K562 (cell line): ENCODE data around the gene IRS1. TPM values are rescaled to one million over a fixed set of nuclear protein-coding genes. Genes with fewer than 3 reads are reported as not detected.

Experiments used
- ATAC-seq: fragments of 200-7000 bp; cut with Tn5 transposase; 3 replicates; pipeline ENCODE4 v1.9.1; 2020; ENCODE audit warnings: moderate library complexity
- BruUV-seq: library from RNA; stranded (reverse); fragments of 400-500 nt; replicated peaks from 2 replicates; lab custom pipeline; 2021; lab: Mats Ljungman, UMichigan
- CTCF ChIA-PET: fragments of 300-600 bp; formaldehyde crosslinking; extraction: SDS; loops from one replicate; lab custom pipeline; 2021; ENCODE audit warnings: low intra/inter-chr PET ratio; lab: Yijun Ruan, JAX
- POLR2A ChIA-PET: fragments of 300-600, 350-650 bp; sonication (Branson Sonifier 250); formaldehyde crosslinking; extraction: SDS; loops from one replicate; lab custom pipeline; 2021; ENCODE audit warnings: antibody characterized with exemption, inconsistent platforms; lab: Yijun Ruan, JAX
- DNase-seq, 4 experiments: peaks; one replicate each; pipeline versions ENCODE4 v3.0.0 to v3.0.0-alpha.2; 2011 to 2018; ENCODE audit warnings: low spot score in 3 of 4, mixed read lengths in 3 of 4; ENCODE audit errors: extremely low read depth in 1 of 4
- FAIRE-seq: peaks from 2 replicates; lab custom pipeline; 2011; peaks lifted over from hg19 to GRCh38; lab: Jason Lieb, UNC
- H2AFZ ChIP-seq: 2 replicates; pipeline ENCODE4 v1.6.0; 2011; ENCODE audit warnings: low read depth, low read length, control low read depth, inconsistent platforms
- H3K27ac ChIP-seq: fragments of 200-600 bp; 3 replicates; pipeline ENCODE4 v1.8.0; 2011; ENCODE audit warnings: low read depth, mild to moderate bottlenecking, control low read depth, inconsistent platforms, low read length, moderate library complexity, mixed read lengths; ENCODE audit errors: extremely low read depth
- H3K27me3 ChIP-seq, 2 experiments: fragments of 300-600 bp in 1 of 2; 2 replicates in 1 of 2; 3 replicates in 1 of 2; pipeline versions ENCODE4 v1.6.0 to v1.8.0; 2011; ENCODE audit warnings: inconsistent platforms in 2 of 2, low read length in 2 of 2, mild to moderate bottlenecking in 1 of 2, mixed read lengths in 1 of 2, moderate library complexity in 1 of 2; ENCODE audit not compliant: control insufficient read depth in 2 of 2, insufficient read depth in 2 of 2
- H3K36me3 ChIP-seq: fragments of 300-600 bp; 3 replicates; pipeline ENCODE4 v1.8.0; 2011; ENCODE audit warnings: mild to moderate bottlenecking, low read length, inconsistent platforms; ENCODE audit not compliant: control insufficient read depth, insufficient read depth
- H3K4me1 ChIP-seq, 2 experiments: fragments of 200-600 bp in 1 of 2; replicated peaks in 1 of 2; 2 replicates in 1 of 2; 3 replicates in 1 of 2; pipeline versions ENCODE4 v1.5.1 to v1.8.0; 2011; ENCODE audit warnings: inconsistent platforms in 2 of 2, low read length in 2 of 2, mild to moderate bottlenecking in 1 of 2, mixed read lengths in 1 of 2, moderate library complexity in 1 of 2; ENCODE audit not compliant: control insufficient read depth in 2 of 2, insufficient read depth in 2 of 2
- H3K4me2 ChIP-seq: 2 replicates; pipeline ENCODE4 v1.6.1; 2011; ENCODE audit warnings: low read length, control low read depth, inconsistent platforms, mixed read lengths; ENCODE audit not compliant: insufficient read depth
- H3K4me3 ChIP-seq: fragments of 200-600 bp; sonication (generic), shearing (Covaris generic); 2 replicates; pipeline ENCODE4 v1.5.1; 2016; ENCODE audit warnings: control low read depth, inconsistent platforms
- H3K79me2 ChIP-seq: fragments of 200-600 bp; 3 replicates; pipeline ENCODE4 v1.8.0; 2011; ENCODE audit warnings: low read length, inconsistent platforms; ENCODE audit not compliant: control insufficient read depth, insufficient read depth
- H3K9ac ChIP-seq, 2 experiments: 2 replicates each; pipeline versions ENCODE4 v1.6.0 to v1.6.1; 2011; ENCODE audit warnings: low read depth in 2 of 2, low read length in 2 of 2, control low read depth in 1 of 2, inconsistent platforms in 1 of 2, mild to moderate bottlenecking in 1 of 2, mixed read lengths in 1 of 2; ENCODE audit not compliant: insufficient read depth in 1 of 2
- H3K9me1 ChIP-seq: one replicate; pipeline ENCODE4 v1.6.0; 2011; ENCODE audit warnings: inconsistent platforms, mild to moderate bottlenecking, low read length, moderate library complexity; ENCODE audit not compliant: control insufficient read depth, insufficient read depth
- H3K9me3 ChIP-seq: replicated peaks from 2 replicates; pipeline ENCODE4 v1.5.1; 2011; ENCODE audit warnings: low read depth, low read length, inconsistent platforms; ENCODE audit not compliant: control insufficient read depth, insufficient read depth
- H4K20me1 ChIP-seq: replicated peaks from 2 replicates; pipeline ENCODE4 v1.6.1; 2011; ENCODE audit warnings: low read length, inconsistent platforms, mixed read lengths; ENCODE audit not compliant: control insufficient read depth, insufficient read depth
- E2F8 ChIP-seq: fragments of 450-650 bp; IDR thresholded peaks from 2 replicates; pipeline ENCODE4 v1.7.1; 2018; ENCODE audit warnings: mild to moderate bottlenecking, low read depth; ENCODE audit not compliant: partially characterized antibody
- GABPA ChIP-seq: fragments of 200-800 bp; sonication (Bioruptor generic); conservative IDR thresholded peaks from 2 replicates; pipeline ENCODE4 v1.6.1; 2016; ENCODE audit warnings: low read depth, missing genetic modification characterization, missing compliant biosample characterization
- TBL1XR1 ChIP-seq, 2 experiments: IDR thresholded peaks; 2 replicates each; pipeline ENCODE4 v1.6.1; 2012; ENCODE audit warnings: improper control_type of control experiment in 2 of 2, low read length in 2 of 2, mild to moderate bottlenecking in 1 of 2
- ZNF280B ChIP-seq: fragments of 250-450 bp; sonication (Bioruptor Pico); IDR thresholded peaks from 2 replicates; pipeline ENCODE4 v1.5.1; 2021; ENCODE audit warnings: mild to moderate bottlenecking
- WGBS: fragments of 100-300 bp; shearing (Covaris generic); methylation state at CpG from one replicate; pipeline ENCODE4 v1.1.6; 2016; ENCODE audit warnings: low coverage, mixed read lengths; ENCODE audit not compliant: insufficient coverage; ENCODE audit errors: missing lambda C conversion rate; 5-methylcytosine and 5-hydroxymethylcytosine counted together
- in situ Hi-C: fragments of 300-500 bp; cut with MboI; formaldehyde crosslinking; loops from 4 replicates; pipeline ENCODE4 v1.15.0; 2018; ENCODE audit warnings: inconsistent platforms, mixed read lengths
- intact Hi-C: fragments of 100-400 bp; cut with micrococcal nuclease; formaldehyde crosslinking; loops from 2 replicates; pipeline ENCODE4 v1.14.2; 2022
- polyA plus RNA-seq, 8 experiments: library from polyadenylated mRNA; depleted of rRNA in 4 of 8; stranded (reverse) in 5 of 8; unstranded in 3 of 8; fragments of >200 nt; fragmentation: Nextera tagmentation in 2 of 8; fragmentation: Illumina TruSeq in 1 of 8; extraction: Ambion mirVana in 2 of 8; extraction: Trizol in 1 of 8; gene quantifications; 2 replicates each; pipeline versions ENCODE4 v1.2.1 to v1.2.3, GENCODE V29; 2011 to 2014; ENCODE audit warnings: inconsistent platforms in 1 of 8, missing spikeins in 1 of 8
- total RNA-seq, 7 experiments: library from RNA; depleted of rRNA in 6 of 7; stranded (reverse); fragments of >200 nt in 6 of 7; fragmentation: Illumina TruSeq in 2 of 7; extraction: Trizol in 2 of 7; gene quantifications; 2 replicates each; pipeline versions ENCODE4 v1.2.1 to v1.2.3, GENCODE V29; 2011 to 2021; ENCODE audit warnings: low replicate concordance in 1 of 7

IRS1 gene
- total and polyA plus RNA-seq, 9 of the 15 experiments (the other 6 are each of a cell fraction or from before 2014, with no cell fraction given), result under 0.01 to 0.31 (median 0.08) TPM; not detected in 1

- TF ChIP-seq E2F8 (no peak), ZNF280B (CRISPR knock-in tag) (no peak)
- TF ChIP-seq, all 486 proteins: peak for 0
These were observed 11.6 kb downstream of the IRS1 start (continued) for GRCh38 chr2:226788064-226788463.

- no TSS peak for BruUV-seq
- no peak overlapping the region for H3K4me2 ChIP-seq
- H3K27me3 ChIP-seq, result no peaks in the 10 kb centered on the region
- ATAC-seq, result no peak
- H2AFZ ChIP-seq, result no peak overlapping the region
- TF ChIP-seq GABPA (tag) (no peak), TBL1XR1 (IDR thresholded peaks at IDR 0.05; ENCODE audit: low read length in 2 of 2) (no peak)
- TF ChIP-seq, all 486 proteins: peak for 0
- Histone ChIP-seq H3K79me2 (no peaks in the 10 kb centered on the region), H3K9me1 (no peaks in the 10 kb centered on the region), H3K9me3 (no peaks in the 10 kb centered on the region), H3K36me3 (no peaks in the 10 kb centered on the region), H3K27ac (no peak overlapping the region), H3K9ac (no peak overlapping the region), H3K4me1 (no peaks in the 10 kb centered on the region), H3K4me3 (no peak overlapping the region), H4K20me1 (no peaks in the 10 kb centered on the region)
- no peak for FAIRE-seq
- no peak for DNase-seq
- intact Hi-C loops, result no loop called here
- in situ Hi-C loops, result no loop called here
- CTCF ChIA-PET, result no interaction called here
- POLR2A ChIA-PET, result no interaction called here
- 5% methylated on average over 2 of the region's 2 CpGs for WGBS
These were observed 15.7 kb downstream of the IRS1 start for GRCh38 chr2:226783885-226784284.
